HG02852 (cell line): ENCODE results near the gene MRTO4.

Source experiments
- ATAC-seq: cut with Tn5 transposase; IDR thresholded peaks from one replicate; pipeline ENCODE4 v1.9.1; 2021; ENCODE audit warnings: mild to moderate bottlenecking, moderate library complexity; ENCODE audit not compliant: unreplicated experiment

Gene MRTO4

GRCh38 chr1:19308509-19308907, 56.9 kb downstream of the MRTO4 start:
- no peak for ATAC-seq

GRCh38 chr1:19309123-19309813, 57.7 kb downstream of the MRTO4 start:
- no peak for ATAC-seq
